H1 (cell line): ENCODE data around the gene TMPRSS9. TPM values are rescaled to one million over a fixed set of nuclear protein-coding genes. Genes with fewer than 3 reads are reported as not detected.

Source experiments
- CTCF ChIA-PET: fragments of 300-600 bp; sonication (Branson Sonifier 250); formaldehyde crosslinking; loops from one replicate; lab custom pipeline; 2021; ENCODE audit not compliant: partially characterized antibody; lab: Charles Lee
- POLR2A ChIA-PET: fragments of 300-600 bp; sonication (Branson Sonifier 250); formaldehyde crosslinking; loops from one replicate; lab custom pipeline; 2021; ENCODE audit warnings: inconsistent platforms; ENCODE audit not compliant: partially characterized antibody; lab: Charles Lee
- DNase-seq, 2 experiments: peaks; one replicate each; pipeline versions ENCODE4 v3.0.0 to v3.0.0-alpha.2; 2010 to 2022; ENCODE audit warnings: low spot score in 2 of 2, low read depth in 1 of 2, mixed read lengths in 1 of 2
- FAIRE-seq: peaks from 2 replicates; lab custom pipeline; 2011; peaks lifted over from hg19 to GRCh38; lab: Jason Lieb, UNC
- H2AFZ ChIP-seq: 2 replicates; pipeline ENCODE4 v1.8.1; 2012; ENCODE audit warnings: low read length, inconsistent platforms
- H2AK5ac ChIP-seq: 2 replicates; pipeline ENCODE4 v1.6.1; 2013; ENCODE audit warnings: low read depth, low read length
- H2BK120ac ChIP-seq: replicated peaks from 2 replicates; pipeline ENCODE3; 2013; ENCODE audit warnings: low read depth, low read length, inconsistent platforms
- H2BK12ac ChIP-seq: 2 replicates; pipeline ENCODE4 v1.6.1; 2013; ENCODE audit warnings: low read depth, low read length
- H2BK15ac ChIP-seq: 2 replicates; pipeline ENCODE4 v1.6.1; 2013; ENCODE audit warnings: low read length
- H2BK20ac ChIP-seq: 2 replicates; pipeline ENCODE4 v1.6.1; 2013; ENCODE audit warnings: low read length
- H2BK5ac ChIP-seq: 2 replicates; pipeline ENCODE4 v1.6.1; 2013; ENCODE audit warnings: low read depth, low read length
- H3K14ac ChIP-seq: 2 replicates; pipeline ENCODE4 v1.6.1; 2013; ENCODE audit warnings: inconsistent platforms; ENCODE audit not compliant: insufficient read length
- H3K18ac ChIP-seq: 2 replicates; pipeline ENCODE4 v1.6.1; 2013; ENCODE audit warnings: low read length; ENCODE audit errors: extremely low read depth
- H3K23ac ChIP-seq: 2 replicates; pipeline ENCODE4 v1.6.1; 2013; ENCODE audit warnings: inconsistent platforms; ENCODE audit not compliant: insufficient read length
- H3K23me2 ChIP-seq: 2 replicates; pipeline ENCODE4 v1.6.1; 2013; ENCODE audit warnings: low read depth, low read length
- H3K27ac ChIP-seq: 2 replicates; pipeline ENCODE4 v1.6.1; 2011; ENCODE audit warnings: low read depth, low read length, inconsistent platforms
- H3K27me3 ChIP-seq, 4 experiments: replicated peaks in 1 of 4; 1 replicate in 1 of 4; 2 replicates in 3 of 4; pipeline versions ENCODE4 v1.6.1 to v1.8.1; 2011 to 2013; ENCODE audit warnings: low read length in 3 of 4, mild to moderate bottlenecking in 3 of 4, inconsistent platforms in 2 of 4, mixed read lengths in 2 of 4, moderate library complexity in 1 of 4; ENCODE audit not compliant: control insufficient read depth in 3 of 4, insufficient read depth in 3 of 4; ENCODE audit errors: extremely low read depth in 1 of 4
- H3K36me3 ChIP-seq, 4 experiments: 2 replicates each; pipeline versions ENCODE4 v1.6.1 to v1.8.1; 2011 to 2013; ENCODE audit warnings: mild to moderate bottlenecking in 4 of 4, low read length in 3 of 4, moderate library complexity in 2 of 4, control low read depth in 1 of 4, inconsistent platforms in 1 of 4; ENCODE audit not compliant: insufficient read depth in 4 of 4, control insufficient read depth in 2 of 4
- H3K4ac ChIP-seq: replicated peaks from 2 replicates; pipeline ENCODE3; 2013; ENCODE audit warnings: low read length, low read depth, mixed read lengths, inconsistent platforms; ENCODE audit not compliant: insufficient read length
- H3K4me1 ChIP-seq, 4 experiments: replicated peaks in 1 of 4; 1 replicate in 1 of 4; 2 replicates in 3 of 4; pipeline versions ENCODE4 v1.6.1 to v1.8.1; 2011 to 2013; ENCODE audit warnings: low read length in 3 of 4, inconsistent platforms in 2 of 4, mixed read lengths in 1 of 4; ENCODE audit not compliant: insufficient read depth in 4 of 4, control insufficient read depth in 3 of 4
- H3K4me2 ChIP-seq, 2 experiments: 2 replicates each; pipeline versions ENCODE4 v1.6.1 to v1.8.1; 2011 to 2013; ENCODE audit warnings: low read depth in 2 of 2, low read length in 2 of 2, control low read depth in 1 of 2, inconsistent platforms in 1 of 2, mild to moderate bottlenecking in 1 of 2; ENCODE audit not compliant: insufficient read depth in 1 of 2
- H3K4me3 ChIP-seq, 4 experiments: fragments of 200-600, 300-600 bp in 1 of 4; sonication (generic), shearing (Covaris generic), sonication (Bioruptor Twin) in 1 of 4; 2 replicates each; pipeline versions ENCODE4 v1.5.1 to v1.8.1; 2011 to 2016; ENCODE audit warnings: low read length in 4 of 4, low read depth in 3 of 4, control low read depth in 2 of 4, inconsistent platforms in 2 of 4, mild to moderate bottlenecking in 2 of 4, mixed read lengths in 1 of 4, moderate library complexity in 1 of 4; ENCODE audit not compliant: insufficient read depth in 2 of 4; ENCODE audit errors: extremely low read depth in 1 of 4
- H3K56ac ChIP-seq: replicated peaks from 2 replicates; pipeline ENCODE3; 2013; ENCODE audit warnings: low read depth, mild to moderate bottlenecking, mixed read lengths, low read length, inconsistent platforms; ENCODE audit not compliant: insufficient read length
- H3K79me1 ChIP-seq: 2 replicates; pipeline ENCODE4 v1.6.1; 2013; ENCODE audit warnings: low read depth, low read length, control low read depth
- H3K79me2 ChIP-seq, 2 experiments: 2 replicates each; pipeline versions ENCODE4 v1.6.1 to v1.8.1; 2012 to 2013; ENCODE audit warnings: low read length in 2 of 2, mild to moderate bottlenecking in 2 of 2, inconsistent platforms in 1 of 2; ENCODE audit not compliant: insufficient read depth in 2 of 2, control insufficient read depth in 1 of 2
- H3K9ac ChIP-seq, 4 experiments: replicated peaks in 1 of 4; 1 replicate in 1 of 4; 2 replicates in 3 of 4; pipeline versions ENCODE4 v1.6.1 to v1.8.1; 2011 to 2013; ENCODE audit warnings: low read depth in 3 of 4, low read length in 3 of 4, control low read depth in 2 of 4, mild to moderate bottlenecking in 2 of 4, moderate library complexity in 2 of 4, inconsistent platforms in 1 of 4; ENCODE audit errors: extremely low read depth in 1 of 4
- H3K9me3 ChIP-seq, 2 experiments: 2 replicates each; pipeline versions ENCODE4 v1.6.1 to v1.8.1; 2012 to 2013; ENCODE audit warnings: mild to moderate bottlenecking in 2 of 2, moderate library complexity in 2 of 2, control low read depth in 1 of 2, inconsistent platforms in 1 of 2, low read depth in 1 of 2, low read length in 1 of 2, mixed read lengths in 1 of 2; ENCODE audit not compliant: insufficient read depth in 2 of 2
- H4K20me1 ChIP-seq, 2 experiments: replicated peaks in 1 of 2; 2 replicates each; pipeline versions ENCODE3 to v1.8.1; 2011 to 2013; ENCODE audit warnings: inconsistent platforms in 2 of 2, low read length in 2 of 2, mild to moderate bottlenecking in 1 of 2; ENCODE audit not compliant: insufficient read depth in 2 of 2, control insufficient read depth in 1 of 2
- H4K5ac ChIP-seq: 2 replicates; pipeline ENCODE4 v1.6.1; 2013; ENCODE audit warnings: low read length, low read depth, mixed read lengths, inconsistent platforms; ENCODE audit not compliant: insufficient read length
- H4K8ac ChIP-seq: 2 replicates; pipeline ENCODE4 v1.8.0; 2013; ENCODE audit warnings: mild to moderate bottlenecking, moderate library complexity, low read length, inconsistent platforms; ENCODE audit not compliant: insufficient read depth; ENCODE audit errors: extremely low read depth
- H4K91ac ChIP-seq: replicated peaks from 2 replicates; pipeline ENCODE3; 2013; ENCODE audit warnings: low read length, mixed read lengths, inconsistent platforms; ENCODE audit not compliant: insufficient read length
- FOSL1 ChIP-seq: IDR thresholded peaks from 2 replicates; pipeline ENCODE4 v1.6.1; 2011; ENCODE audit warnings: mild to moderate bottlenecking, low read depth, low read length, moderate library complexity; ENCODE audit not compliant: insufficient read depth
- WGBS, 2 experiments: shearing (Covaris generic) in 1 of 2; methylation state at CpG; one replicate each; pipeline versions ENCODE4 v1.1.6 to v1.1.7; 2013 to 2015; ENCODE audit warnings: low lambda C conversion rate in 2 of 2, mixed read lengths in 2 of 2, inconsistent platforms in 1 of 2, low coverage in 1 of 2, missing lambda C conversion rate in 1 of 2; ENCODE audit not compliant: insufficient replicate concordance in 2 of 2, insufficient coverage in 1 of 2, insufficient read length in 1 of 2; ENCODE audit errors: extremely low coverage in 1 of 2, missing lambda C conversion rate in 1 of 2; 5-methylcytosine and 5-hydroxymethylcytosine counted together
- polyA plus RNA-seq, 7 experiments: library from polyadenylated mRNA; depleted of rRNA in 3 of 7; stranded (reverse) in 5 of 7; unstranded in 2 of 7; fragments of >200 nt in 5 of 7; fragments of 200-250 nt in 2 of 7; gene quantifications; 1 replicate in 5 of 7; 2 replicates in 1 of 7; 4 replicates in 1 of 7; pipeline versions ENCODE4 v1.2.1 to v1.2.3, GENCODE V29; 2011 to 2013; ENCODE audit warnings: missing spikeins in 2 of 7, mixed read lengths in 2 of 7
- total RNA-seq: library from RNA; stranded (reverse); fragmentation: NEBNext Ultra II Directional; extraction: Animal tissue kit (Norgen Biotek cat#: 25700); gene quantifications from 2 replicates; pipeline ENCODE4 v1.2.1, GENCODE V29; 2021

The TMPRSS9 gene
- total and polyA plus RNA-seq, 2 of the 8 experiments (the other 6 are each of a cell fraction or from before 2014, with no cell fraction given) = 0.15 to 0.19 TPM

DNA sequence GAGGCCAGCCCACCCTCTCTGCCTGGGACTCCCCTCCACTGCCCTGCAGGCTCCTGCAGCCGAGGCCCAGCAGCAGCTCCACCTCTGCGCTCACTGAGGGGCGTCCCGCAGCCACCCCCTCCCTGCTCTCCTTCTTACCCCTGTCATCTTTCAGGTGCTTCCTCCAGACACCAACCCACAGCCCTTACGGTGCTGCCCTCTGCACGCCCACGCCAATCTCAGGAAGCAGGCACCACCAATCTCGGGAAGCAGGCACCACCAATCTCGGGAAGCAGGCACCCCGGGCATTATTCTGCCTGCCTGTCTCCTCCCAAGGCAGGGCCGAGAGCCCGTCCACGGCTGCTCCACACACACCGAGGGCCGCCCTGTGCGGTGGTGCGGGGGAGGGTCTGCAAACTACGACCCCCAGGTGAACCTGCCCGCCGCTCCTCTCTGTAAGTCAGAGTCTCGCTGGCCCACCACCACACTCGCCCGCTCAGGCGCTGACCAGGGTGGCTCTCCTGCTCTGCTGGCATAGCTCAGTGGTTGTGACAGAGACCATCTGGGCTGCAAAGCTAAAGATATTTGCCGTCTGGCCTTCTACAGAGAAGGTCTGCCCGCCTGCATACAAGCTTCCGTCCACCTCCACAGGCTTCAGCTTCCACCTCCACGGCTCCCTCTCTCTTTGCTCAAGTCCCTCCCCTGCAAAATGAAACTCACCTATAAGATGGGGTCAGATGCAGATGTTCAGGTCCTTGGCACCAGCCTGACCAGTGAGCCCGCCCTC is 34.6 kb upstream of the TMPRSS9 start:
- Histone ChIP-seq H3K56ac (no peak overlapping the region), H4K8ac (no peak overlapping the region), H2BK15ac (no peak overlapping the region), H3K14ac (no peak overlapping the region), H2BK12ac (no peak overlapping the region), H4K20me1 (peaks cover 0 to 11% of the 10 kb centered on the region in 2 experiments), H3K4me2 (no peak overlapping the region), H2BK20ac (no peak overlapping the region), H2AK5ac (no peak overlapping the region), H3K27me3 (no peaks in the 10 kb centered on the region), H2AFZ (no peak overlapping the region), H2BK5ac (no peak overlapping the region; the same call in 1 of the 2 replicates), H3K36me3 (peaks cover 0 to 11% (median 6%) of the 10 kb centered on the region in 4 experiments; a peak in 6 of 8 replicates), H3K79me2 (peaks cover 5 to 29% of the 10 kb centered on the region in 2 experiments; a peak in 3 of 4 replicates), H3K9me3 (no peaks in the 10 kb centered on the region), H4K91ac (no peak overlapping the region), H3K27ac (no peak overlapping the region), H2BK120ac (no peak overlapping the region), H3K18ac (no peak overlapping the region)
- POLR2A ChIA-PET = interaction anchor here (0.6 to 1.7 kb wide), 5 partner anchors 20 to 289 kb away, joined by 3 to 4 read pairs (median 3); no protein-coding TSS in a partner anchor
- DNase-seq (no peak), FAIRE-seq (no peak)
- CTCF ChIA-PET = interaction anchor here (1.0 to 4.2 kb wide), 2 partner anchors 9 to 65 kb away, joined by 3 to 25 read pairs; no protein-coding TSS in a partner anchor
- TF ChIP-seq FOSL1 = no peak
- TF ChIP-seq, all 59 proteins: peak for 0
- Histone ChIP-seq H3K79me1 (peaks cover 11% of the 10 kb centered on the region), H3K9ac (0 out of 7 replicates have a peak overlapping the region, but pooled peaks of 1 of the 4 experiments have one; percentile 18), H3K23ac (no peak overlapping the region), H3K4me1 (peaks cover 0 to 17% (median 8%) of the 10 kb centered on the region in 4 experiments; a peak in 5 of 7 replicates), H4K5ac (no peak overlapping the region), H3K23me2 (peaks cover 11% of the 10 kb centered on the region; the same call in 1 of the 2 replicates), H3K4ac (no peak overlapping the region), H3K4me3 (no peak overlapping the region)
- WGBS, 2 experiments = 88% methylated on average over 27 of the region's 29 CpGs; no CpG with 5 or more reads in 1 of the 2 experiments
